ENCODE results near the gene MSMP. TPM values are rescaled to one million over a fixed set of nuclear protein-coding genes. Genes with fewer than 3 reads are reported as not detected.

MSMP gene
- total RNA-seq, 1 experiment from 2014 or later: 2.1 TPM

- TF ChIP-seq JAZF1 (CRISPR knock-in tag; IDR thresholded peaks at IDR 0.05): no peak
- TF ChIP-seq NR2C2 (CRISPR knock-in tag; IDR thresholded peaks at IDR 0.05): no peak
- TF ChIP-seq ZMAT4 (CRISPR knock-in tag; IDR thresholded peaks at IDR 0.05): no peak
- TF ChIP-seq JUN (CRISPR knock-in tag; IDR thresholded peaks at IDR 0.05): no peak
- no peak for TF ChIP-seq ZNF425 (CRISPR knock-in tag; conservative IDR thresholded peaks at IDR 0.05)
- TF ChIP-seq HMGA2 (CRISPR knock-in tag; IDR thresholded peaks at IDR 0.05): no peak
- TF ChIP-seq RORB (CRISPR knock-in tag; IDR thresholded peaks at IDR 0.05): no peak
- TF ChIP-seq PRRX2 (CRISPR knock-in tag; IDR thresholded peaks at IDR 0.05): no peak
- TF ChIP-seq ZNF512 (CRISPR knock-in tag; IDR thresholded peaks at IDR 0.05; ENCODE audit: borderline replicate concordance): no peak
- no peak for TF ChIP-seq NFYB (CRISPR knock-in tag; conservative IDR thresholded peaks at IDR 0.05; ENCODE audit: low read depth)
- TF ChIP-seq ATF2 (CRISPR knock-in tag; IDR thresholded peaks at IDR 0.05; ENCODE audit: borderline replicate concordance, low read depth): no peak
- TF ChIP-seq FOXP4 (CRISPR knock-in tag; IDR thresholded peaks at IDR 0.05): no peak
- TF ChIP-seq TEAD1 (CRISPR knock-in tag; IDR thresholded peaks at IDR 0.05): no peak
- TF ChIP-seq NFATC4 (CRISPR knock-in tag; IDR thresholded peaks at IDR 0.05): no peak
Observed at GRCh38 chr9:35798658-35799374, 44.7 kb upstream of the MSMP start (continued).

- Mint-ChIP-seq H3K36me3 (no peaks in the 10 kb centered on the region; the same call in 1 of the 2 replicates), H3K4me3 (no peak overlapping the region), H3K27ac (no peak overlapping the region), H3K4me1 (peaks cover 6% of the 10 kb centered on the region), H3K27me3 (ENCODE audit: low read depth) (no peaks in the 10 kb centered on the region), H3K9me3 (no peaks in the 10 kb centered on the region)
- ChIA-PET CTCF (interaction anchor here (1.0 to 1.8 kb wide), 5 partner anchors 17 to 85 kb away, joined by 3 to 6 read pairs (median 6); partner anchors contain the start of gene HINT2), POLR2A (interaction anchor here (1.2 kb wide), 1 partner anchor 17 kb away, joined by 4 read pairs; the partner anchor contains the start of gene HINT2)
- DNase-seq (ENCODE audit: low spot score) (no peak), ATAC-seq (no peak)
- no peak for TF ChIP-seq ELF4 (CRISPR knock-in tag; IDR thresholded peaks at IDR 0.05; ENCODE audit: low read depth)
- TF ChIP-seq E2F5 (CRISPR knock-in tag; IDR thresholded peaks at IDR 0.05): no peak
- TF ChIP-seq ZSCAN18 (CRISPR knock-in tag; IDR thresholded peaks at IDR 0.05): no peak
- TF ChIP-seq E2F4 (CRISPR knock-in tag; IDR thresholded peaks at IDR 0.05; ENCODE audit: borderline replicate concordance, low read depth): no peak
Observed at GRCh38 chr9:35797311-35798109, 43.4 kb upstream of the MSMP start.

Data from WTC11 (cell line).